CD4-positive, alpha-beta T cell treated with Interleukin-4 for 1 hour (primary cell): ENCODE measurements around the gene FILIP1.

Source experiments
- DNase-seq, 2 donors: peaks; one replicate each; pipeline ENCODE4 v3.0.0-alpha.2; 2020 to 2022

The FILIP1 gene

GRCh38 chr6:75285283-75285639 is 208.3 kb downstream of the FILIP1 start:
- DNase-seq, result peak in 1 of 2 donors; percentile 34

DNA sequence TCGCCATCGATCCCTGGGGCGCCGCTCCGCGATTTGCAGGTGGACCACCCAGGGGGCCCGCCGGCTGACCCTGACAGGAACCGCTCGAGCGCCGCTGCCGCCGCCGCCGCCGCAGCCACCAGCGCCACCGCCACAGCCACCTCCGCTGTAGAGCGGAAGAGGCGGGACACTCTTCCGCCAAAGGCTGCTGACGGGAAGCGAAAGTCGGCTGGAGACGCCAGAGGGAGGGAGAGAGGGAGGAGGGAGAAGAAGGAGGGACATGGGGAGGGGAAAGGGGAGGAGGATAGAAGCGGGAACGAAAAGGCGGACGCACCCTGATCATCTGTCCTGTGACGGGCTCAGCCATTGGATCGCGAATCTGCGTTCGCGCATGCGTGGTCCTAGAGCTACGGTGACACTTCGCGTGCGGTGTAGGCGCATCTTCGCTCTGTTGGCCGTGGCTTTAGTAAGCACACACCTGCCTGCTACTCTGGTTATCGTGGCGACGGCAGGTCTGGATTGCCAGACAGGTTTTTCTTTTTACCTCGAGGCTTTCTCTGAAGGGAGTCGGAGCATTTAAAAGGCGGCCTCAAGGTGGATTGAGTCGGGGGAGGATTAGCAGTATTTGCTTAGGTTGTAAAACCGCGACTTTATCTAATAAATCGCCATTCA is 208.8 kb downstream of the FILIP1 start, which contains the start of gene TMEM30A:
Gene TMEM30A, minus strand, starts transcription at position 161 of the 651 bp plus-strand sequence. Its CDS starts 154 bp downstream, at position 7.
- peak; percentile 98 for DNase-seq

- DNase-seq, result peak in 1 of 2 donors; percentile 22
Observed at GRCh38 chr6:75283907-75284631, 209.5 kb downstream of the FILIP1 start.

- DNase-seq, result no peak
Observed at GRCh38 chr6:75282706-75283105, 210.9 kb downstream of the FILIP1 start.

GRCh38 chr6:75281653-75282052 is 211.9 kb downstream of the FILIP1 start:
- DNase-seq, result peak in 1 of 2 donors; percentile 24

- DNase-seq, result no peak
Observed at GRCh38 chr6:75280131-75280855, 213.3 kb downstream of the FILIP1 start.

DNA sequence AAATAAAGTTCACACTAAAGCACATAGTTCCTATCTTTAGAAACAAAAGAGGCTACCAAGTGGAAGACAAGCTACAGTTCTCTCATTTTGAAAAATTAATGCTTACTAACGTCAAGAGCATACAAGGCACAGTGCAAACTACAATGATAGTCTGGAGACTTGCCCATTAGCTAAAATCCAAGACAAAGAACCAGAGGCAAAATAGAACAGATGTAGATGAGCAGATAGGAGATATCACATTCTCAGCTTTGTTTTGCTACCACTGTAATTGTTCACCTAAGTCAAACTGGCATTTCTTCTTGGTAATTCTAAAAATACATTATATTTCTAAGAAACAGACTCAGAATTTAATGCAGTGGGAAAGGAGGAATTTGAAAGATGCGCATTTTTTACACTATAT is 214.2 kb downstream of the FILIP1 start:
- DNase-seq, result no peak

GRCh38 chr6:75278474-75279077 is 215.0 kb downstream of the FILIP1 start:
- DNase-seq, result no peak

GRCh38 chr6:75275067-75275466 is 218.5 kb downstream of the FILIP1 start:
- DNase-seq, result no peak

DNA sequence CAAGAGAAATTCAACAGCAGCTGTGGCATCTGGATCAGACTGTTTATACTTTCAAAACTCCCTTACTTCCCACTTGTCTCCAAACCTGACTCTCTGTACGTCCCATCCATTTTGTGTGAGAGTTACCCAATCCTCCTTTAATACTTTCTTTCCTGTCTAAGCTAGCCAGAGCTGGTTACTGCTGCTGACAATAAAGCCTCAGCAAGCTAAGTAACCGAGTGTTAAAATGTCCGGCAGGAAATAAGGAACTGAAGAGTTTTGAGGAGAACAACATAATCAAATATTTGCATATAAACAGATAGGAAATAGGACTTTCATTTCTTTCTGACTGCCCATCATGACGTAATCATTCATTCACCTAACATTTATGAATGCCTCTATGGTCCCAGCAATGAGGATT is 220.6 kb downstream of the FILIP1 start:
- no peak for DNase-seq

- no peak for DNase-seq
Observed at GRCh38 chr6:75272145-75272840, 221.3 kb downstream of the FILIP1 start.

DNA sequence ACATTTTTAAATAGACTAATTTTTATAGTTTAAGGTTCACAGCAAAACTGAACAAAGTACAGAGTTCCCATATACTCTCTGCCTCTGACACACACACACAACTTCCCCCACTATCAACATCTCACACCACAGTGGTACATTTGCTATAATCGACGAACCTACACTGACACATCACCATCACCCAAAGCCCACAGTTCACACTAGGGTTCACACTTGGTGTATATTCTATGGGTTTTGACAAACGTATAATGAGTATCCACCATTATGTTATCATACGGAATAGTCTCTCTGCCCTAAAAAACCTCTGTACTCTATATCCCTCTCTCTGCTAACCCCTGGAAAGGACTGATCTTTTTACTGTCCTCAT is 224.6 kb downstream of the FILIP1 start:
- DNase-seq, result no peak

- DNase-seq, result no peak
Observed at GRCh38 chr6:75268121-75268987, 225.2 kb downstream of the FILIP1 start.

- no peak for DNase-seq
Observed at GRCh38 chr6:75267461-75267860, 226.1 kb downstream of the FILIP1 start.

DNA sequence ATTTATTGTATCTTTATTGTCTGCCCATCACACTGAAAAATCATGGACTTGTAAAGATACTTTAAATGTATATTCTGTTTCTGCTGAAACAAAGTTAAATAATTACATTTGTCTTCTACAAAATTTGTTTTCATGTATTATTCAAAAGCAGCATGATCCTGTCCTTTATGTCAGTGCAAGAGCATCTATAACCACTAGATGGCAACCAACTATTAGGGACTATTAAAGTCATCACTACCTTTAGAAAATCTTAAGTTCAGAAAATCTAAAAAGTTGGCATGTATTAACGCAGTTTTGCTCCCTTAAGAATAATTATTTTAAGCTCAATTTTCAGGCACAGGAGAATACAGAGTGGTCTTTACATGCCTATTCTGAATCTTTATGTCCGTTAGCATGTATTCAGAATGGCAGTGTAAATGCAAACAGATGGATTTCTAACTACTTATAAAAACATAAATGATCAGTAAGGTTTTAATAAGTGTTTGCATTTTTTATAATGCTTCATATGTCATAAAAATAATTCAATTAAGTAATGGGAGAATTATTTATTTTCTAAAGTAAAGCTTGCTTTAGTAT is 226.8 kb downstream of the FILIP1 start:
- DNase-seq, result peak in 1 of 2 donors; percentile 63

- DNase-seq, result no peak
Observed at GRCh38 chr6:75263401-75263750, 230.2 kb downstream of the FILIP1 start.

DNA sequence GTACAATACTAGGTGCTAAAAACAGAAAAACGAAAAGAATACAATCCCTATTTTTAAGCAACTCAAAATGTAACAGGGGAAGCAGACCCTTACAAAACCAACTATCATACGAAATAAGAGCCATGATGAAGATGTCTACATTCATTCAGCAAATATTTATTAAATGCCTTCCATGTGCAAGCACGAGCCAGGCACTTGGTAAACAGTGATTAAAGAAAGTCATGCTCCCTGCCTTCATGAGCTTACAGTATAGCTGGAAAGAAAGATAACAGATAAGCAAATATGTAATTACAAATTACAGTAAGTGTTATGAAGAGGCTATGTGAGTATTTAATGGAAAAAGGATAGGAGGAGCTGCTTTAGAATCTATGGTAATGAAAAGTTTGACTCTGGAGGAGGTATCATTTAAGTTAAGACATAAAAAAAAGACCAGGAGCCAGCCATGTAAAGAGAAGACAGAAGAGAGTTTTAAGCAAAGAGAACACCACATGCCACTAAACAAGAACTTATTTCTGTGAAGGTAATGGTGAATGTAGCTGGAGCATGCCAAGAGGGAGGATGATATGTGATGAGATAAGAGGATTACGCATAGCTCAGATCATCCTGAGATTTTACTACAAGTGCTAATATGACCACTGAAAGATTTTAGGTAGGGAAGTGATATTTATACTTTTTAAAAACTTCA is 230.7 kb downstream of the FILIP1 start:
- no peak for DNase-seq

GRCh38 chr6:75261299-75261698 is 232.3 kb downstream of the FILIP1 start:
- DNase-seq, result no peak

- DNase-seq, result no peak
Observed at GRCh38 chr6:75257343-75258087, 236.1 kb downstream of the FILIP1 start.

GRCh38 chr6:75250552-75250951 is 243.0 kb downstream of the FILIP1 start:
- no peak for DNase-seq
